Measurements from ENCODE around the gene EIF3D. TPM values are rescaled to one million over a fixed set of nuclear protein-coding genes. Genes with fewer than 3 reads are reported as not detected.

EIF3D gene
- total and polyA plus RNA-seq, 2 experiments from 2014 or later = 148 to 381 TPM

DNA sequence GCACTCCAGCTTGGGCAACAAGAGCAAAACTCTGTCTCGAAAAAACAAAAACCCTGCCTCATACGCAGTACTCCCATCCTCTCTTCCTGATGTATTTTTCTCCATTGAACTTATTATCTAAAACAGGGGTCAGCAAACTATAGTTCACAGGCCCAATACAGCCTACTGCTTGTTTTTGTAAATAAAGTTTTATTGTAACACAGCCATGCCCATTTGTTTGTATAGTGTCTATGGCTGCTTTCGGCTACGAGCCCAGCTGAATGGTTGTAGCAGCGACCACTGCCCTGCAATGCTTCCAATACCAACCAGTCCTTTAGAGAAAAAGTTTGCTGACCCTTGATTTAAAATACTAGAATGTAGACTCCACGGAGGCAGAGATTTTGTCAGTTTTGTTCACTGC is 53.6 kb downstream of the EIF3D start:
- H3K4me2 ChIP-seq = no peak overlapping the region
- H3K27me3 Mint-ChIP-seq (ENCODE audit: insufficient read depth, low read depth, poor library complexity) = peaks cover 6% of the 10 kb centered on the region
- no peaks in the 10 kb centered on the region for H3F3A ChIP-seq (replicated peaks; ENCODE audit: low read depth)
- no peaks in the 10 kb centered on the region; the same call in 1 of the 2 replicates for H4K20me1 ChIP-seq (replicated peaks; ENCODE audit: insufficient read depth)
- DNase-seq (ENCODE audit: low spot score) (no peak), ATAC-seq (no peak)
- H3K4me1 Mint-ChIP-seq = 0 out of 3 replicates have a peak, but pooled peaks cover 2% of the 10 kb centered on the region
- H3K79me2 ChIP-seq (replicated peaks; ENCODE audit: insufficient read depth) = no peaks in the 10 kb centered on the region; the same call in 1 of the 2 replicates
- TF ChIP-seq, protein P1, sequence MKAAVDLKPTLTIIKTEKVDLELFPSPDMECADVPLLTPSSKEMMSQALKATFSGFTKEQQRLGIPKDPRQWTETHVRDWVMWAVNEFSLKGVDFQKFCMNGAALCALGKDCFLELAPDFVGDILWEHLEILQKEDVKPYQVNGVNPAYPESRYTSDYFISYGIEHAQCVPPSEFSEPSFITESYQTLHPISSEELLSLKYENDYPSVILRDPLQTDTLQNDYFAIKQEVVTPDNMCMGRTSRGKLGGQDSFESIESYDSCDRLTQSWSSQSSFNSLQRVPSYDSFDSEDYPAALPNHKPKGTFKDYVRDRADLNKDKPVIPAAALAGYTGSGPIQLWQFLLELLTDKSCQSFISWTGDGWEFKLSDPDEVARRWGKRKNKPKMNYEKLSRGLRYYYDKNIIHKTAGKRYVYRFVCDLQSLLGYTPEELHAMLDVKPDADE (IDR thresholded peaks at IDR 0.05) = no peak
- TF ChIP-seq ZNF114 (CRISPR knock-in tag; IDR thresholded peaks at IDR 0.05) = no peak
- no peak for TF ChIP-seq POLR2AphosphoS5 (IDR thresholded peaks at IDR 0.05; ENCODE audit: low read depth)
- no peak for TF ChIP-seq ZNF331 (CRISPR knock-in tag; IDR thresholded peaks at IDR 0.05; ENCODE audit: low read depth)
- no peak for TF ChIP-seq STAT1 (IDR thresholded peaks at IDR 0.05; ENCODE audit: unreplicated experiment)
- TF ChIP-seq NANOG (IDR thresholded peaks at IDR 0.05; ENCODE audit: borderline replicate concordance) = no peak
- no peak for TF ChIP-seq REST (IDR thresholded peaks at IDR 0.05; ENCODE audit: unreplicated experiment)
- no peak for TF ChIP-seq EZH2 (IDR thresholded peaks at IDR 0.05; ENCODE audit: low read depth, unreplicated experiment)
- TF ChIP-seq EZH2phosphoT487 (IDR thresholded peaks at IDR 0.05; ENCODE audit: unreplicated experiment) = no peak
- no peak for TF ChIP-seq CREB1 (CRISPR knock-in tag; IDR thresholded peaks at IDR 0.05; ENCODE audit: low read depth)
- no peak for TF ChIP-seq CTCF (conservative IDR thresholded peaks at IDR 0.05; ENCODE audit: low read depth in 2 of 2)
- H3K27me3 ChIP-seq (ENCODE audit: insufficient read depth) = no peaks in the 10 kb centered on the region
- no peak overlapping the region for H3K4me3 ChIP-seq
- no peak overlapping the region for H2AFZ ChIP-seq
- no peaks in the 10 kb centered on the region for H3K9me2 ChIP-seq (ENCODE audit: insufficient read depth)
- H3K9me3 Mint-ChIP-seq = no peaks in the 10 kb centered on the region
- no peak overlapping the region for H3K27ac ChIP-seq (ENCODE audit: low read depth)
- peaks cover 30% of the 10 kb centered on the region for H3K36me3 Mint-ChIP-seq (ENCODE audit: low read depth)
- no peaks in the 10 kb centered on the region for H3K4me1 ChIP-seq (ENCODE audit: insufficient read depth)
- H3K36me3 ChIP-seq (ENCODE audit: insufficient read depth) = no peaks in the 10 kb centered on the region
- H3K4me3 Mint-ChIP-seq = no peak overlapping the region
- no peak overlapping the region for H3K27ac Mint-ChIP-seq

Data from GM23338 (cell line).